Hepatocyte (in vitro differentiated cells): ENCODE measurements around the gene ETV3. TPM values are rescaled to one million over a fixed set of nuclear protein-coding genes. Genes with fewer than 3 reads are reported as not detected.

Source experiments
- DNase-seq: peaks from one replicate; pipeline ENCODE4 v3.0.0-alpha.2; 2016; ENCODE audit warnings: low spot score
- H2AFZ ChIP-seq: fragments of 200-600 bp; sonication (generic); 2 replicates; pipeline ENCODE4 v1.6.0; 2016; ENCODE audit warnings: antibody characterized with exemption, mild to moderate bottlenecking
- H3K27ac ChIP-seq: fragments of 200-600 bp; sonication (generic); 2 replicates; pipeline ENCODE4 v1.5.1; 2016; ENCODE audit warnings: mild to moderate bottlenecking
- H3K27me3 ChIP-seq: fragments of 200-600 bp; sonication (generic); 2 replicates; pipeline ENCODE4 v1.6.1; 2016
- H3K36me3 ChIP-seq: fragments of 200-600 bp; sonication (generic); replicated peaks from 2 replicates; pipeline ENCODE4 v1.5.1; 2016; ENCODE audit warnings: low read depth; ENCODE audit not compliant: insufficient read depth
- H3K4me1 ChIP-seq: fragments of 200-600 bp; sonication (generic); 2 replicates; pipeline ENCODE4 v1.5.1; 2016; ENCODE audit warnings: mild to moderate bottlenecking, moderate library complexity; ENCODE audit not compliant: insufficient read depth
- H3K4me2 ChIP-seq: fragments of 200-600 bp; sonication (generic); 2 replicates; pipeline ENCODE4 v1.6.0; 2016
- H3K4me3 ChIP-seq: fragments of 200-600 bp; sonication (generic); 2 replicates; pipeline ENCODE4 v1.5.1; 2016; ENCODE audit warnings: mild to moderate bottlenecking
- H3K79me2 ChIP-seq: fragments of 200-600 bp; sonication (generic); 2 replicates; pipeline ENCODE4 v1.6.0; 2017; ENCODE audit warnings: mild to moderate bottlenecking
- H3K9me2 ChIP-seq: fragments of 200-600 bp; sonication (generic); replicated peaks from 2 replicates; pipeline ENCODE4 v1.6.0; 2017; ENCODE audit warnings: mild to moderate bottlenecking; ENCODE audit not compliant: insufficient read depth
- H3K9me3 ChIP-seq: fragments of 200-600 bp; sonication (generic); 2 replicates; pipeline ENCODE4 v1.5.1; 2016; ENCODE audit warnings: low read depth, mild to moderate bottlenecking
- H4K20me1 ChIP-seq: fragments of 200-600 bp; sonication (generic); 2 replicates; pipeline ENCODE4 v1.6.0; 2016; ENCODE audit warnings: mild to moderate bottlenecking; ENCODE audit not compliant: insufficient read depth, poor library complexity, severe bottlenecking
- CTCF ChIP-seq: fragments of 200-600 bp; sonication (generic); IDR thresholded peaks from 2 replicates; pipeline ENCODE4 v1.5.1; 2016; ENCODE audit warnings: antibody characterized with exemption, mild to moderate bottlenecking; ENCODE audit not compliant: poor library complexity
- EZH2 ChIP-seq: fragments of 200-600 bp; sonication (generic); IDR thresholded peaks from 2 replicates; pipeline ENCODE4 v1.6.1; 2016; ENCODE audit warnings: antibody characterized with exemption, mild to moderate bottlenecking, borderline replicate concordance
- EZH2phosphoT487 ChIP-seq: fragments of 200-600 bp; sonication (generic); IDR thresholded peaks from one replicate; pipeline ENCODE4 v1.6.1; 2018; ENCODE audit warnings: antibody characterized with exemption, mild to moderate bottlenecking, low read depth, moderate library complexity; ENCODE audit not compliant: unreplicated experiment, severe bottlenecking
- WGBS: methylation state at CpG from one replicate; pipeline ENCODE4 v1.1.6; 2016; ENCODE audit warnings: low lambda C conversion rate; ENCODE audit errors: missing lambda C conversion rate; 5-methylcytosine and 5-hydroxymethylcytosine counted together
- polyA plus RNA-seq: library from polyadenylated mRNA; unstranded; fragments of >200 nt; fragmentation: Nextera tagmentation; extraction: Ambion mirVana; gene quantifications from 2 replicates; pipeline ENCODE4 v1.2.1, GENCODE V29; 2016
- total RNA-seq: library from RNA; depleted of rRNA; stranded (reverse); fragments of >200 nt; gene quantifications from 2 replicates; pipeline ENCODE4 v1.2.3, GENCODE V29; 2014

ETV3 gene
- total and polyA plus RNA-seq, 2 experiments from 2014 or later, result 8.4 to 17.6 TPM

GRCh38 chr1:157098519-157098918, 39.7 kb downstream of the ETV3 start:
- no peak for DNase-seq
- Histone ChIP-seq H3K4me2 (no peak overlapping the region), H3K9me2 (no peaks in the 10 kb centered on the region), H3K36me3 (no peaks in the 10 kb centered on the region), H3K27ac (no peak overlapping the region), H2AFZ (no peak overlapping the region), H3K9me3 (no peaks in the 10 kb centered on the region), H4K20me1 (no peaks in the 10 kb centered on the region), H3K79me2 (no peaks in the 10 kb centered on the region), H3K4me3 (no peak overlapping the region), H3K4me1 (no peaks in the 10 kb centered on the region), H3K27me3 (no peaks in the 10 kb centered on the region)
- no peak for TF ChIP-seq CTCF
- no peak for TF ChIP-seq EZH2phosphoT487
- TF ChIP-seq EZH2, result no peak
- 90% methylated on average over 9 of the region's 9 CpGs for WGBS

- H3K36me3 ChIP-seq, result no peaks in the 10 kb centered on the region
- no peaks in the 10 kb centered on the region for H4K20me1 ChIP-seq
- WGBS, result 92% methylated on average over 6 of the region's 6 CpGs
- no peak overlapping the region for H3K27ac ChIP-seq
- no peaks in the 10 kb centered on the region for H3K27me3 ChIP-seq
- no peaks in the 10 kb centered on the region for H3K9me3 ChIP-seq
- no peak overlapping the region for H2AFZ ChIP-seq
- no peak for DNase-seq
- TF ChIP-seq CTCF (no peak), EZH2phosphoT487 (no peak), EZH2 (no peak)
- no peaks in the 10 kb centered on the region for H3K79me2 ChIP-seq
- H3K4me1 ChIP-seq, result no peaks in the 10 kb centered on the region
- H3K4me3 ChIP-seq, result no peak overlapping the region
- H3K4me2 ChIP-seq, result no peak overlapping the region
- no peaks in the 10 kb centered on the region for H3K9me2 ChIP-seq
These were observed 40.5 kb downstream of the ETV3 start for GRCh38 chr1:157097692-157098091.

- Histone ChIP-seq H3K4me3 (no peak overlapping the region), H3K27ac (no peak overlapping the region), H3K9me3 (no peaks in the 10 kb centered on the region), H4K20me1 (no peaks in the 10 kb centered on the region), H2AFZ (no peak overlapping the region), H3K4me2 (no peak overlapping the region), H3K36me3 (no peaks in the 10 kb centered on the region), H3K79me2 (no peaks in the 10 kb centered on the region), H3K9me2 (no peaks in the 10 kb centered on the region), H3K4me1 (no peaks in the 10 kb centered on the region), H3K27me3 (no peaks in the 10 kb centered on the region)
- no peak for TF ChIP-seq EZH2
- no peak for TF ChIP-seq EZH2phosphoT487
- TF ChIP-seq CTCF, result no peak
- WGBS, result 78% methylated on average over 6 of the region's 6 CpGs
- DNase-seq, result no peak
These were observed 41.3 kb downstream of the ETV3 start for GRCh38 chr1:157096881-157097280.

- Histone ChIP-seq H3K9me3 (no peaks in the 10 kb centered on the region), H3K27me3 (no peaks in the 10 kb centered on the region), H4K20me1 (no peaks in the 10 kb centered on the region), H3K4me1 (peaks cover 5% of the 10 kb centered on the region), H3K36me3 (no peaks in the 10 kb centered on the region), H2AFZ (no peak overlapping the region), H3K4me2 (no peak overlapping the region), H3K79me2 (no peaks in the 10 kb centered on the region), H3K4me3 (no peak overlapping the region), H3K9me2 (no peaks in the 10 kb centered on the region), H3K27ac (no peak overlapping the region)
- TF ChIP-seq EZH2, result no peak
- TF ChIP-seq CTCF, result no peak
- TF ChIP-seq EZH2phosphoT487, result no peak
- no peak for DNase-seq
- 89% methylated on average over 2 of the region's 2 CpGs for WGBS
These were observed 42.6 kb downstream of the ETV3 start for GRCh38 chr1:157095551-157095950.
